KG1 (cell line): ENCODE data around the gene ENDOU.
A peak's percentile ranks its signal among the peaks of the same experiment; 100 is the strongest.

Experiments
- DNase-seq: peaks from one replicate; lab custom pipeline; 2025; lab: John Stamatoyannopoulos, UW

ENDOU gene, protein sequence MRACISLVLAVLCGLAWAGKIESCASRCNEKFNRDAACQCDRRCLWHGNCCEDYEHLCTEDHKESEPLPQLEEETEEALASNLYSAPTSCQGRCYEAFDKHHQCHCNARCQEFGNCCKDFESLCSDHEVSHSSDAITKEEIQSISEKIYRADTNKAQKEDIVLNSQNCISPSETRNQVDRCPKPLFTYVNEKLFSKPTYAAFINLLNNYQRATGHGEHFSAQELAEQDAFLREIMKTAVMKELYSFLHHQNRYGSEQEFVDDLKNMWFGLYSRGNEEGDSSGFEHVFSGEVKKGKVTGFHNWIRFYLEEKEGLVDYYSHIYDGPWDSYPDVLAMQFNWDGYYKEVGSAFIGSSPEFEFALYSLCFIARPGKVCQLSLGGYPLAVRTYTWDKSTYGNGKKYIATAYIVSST

DNA sequence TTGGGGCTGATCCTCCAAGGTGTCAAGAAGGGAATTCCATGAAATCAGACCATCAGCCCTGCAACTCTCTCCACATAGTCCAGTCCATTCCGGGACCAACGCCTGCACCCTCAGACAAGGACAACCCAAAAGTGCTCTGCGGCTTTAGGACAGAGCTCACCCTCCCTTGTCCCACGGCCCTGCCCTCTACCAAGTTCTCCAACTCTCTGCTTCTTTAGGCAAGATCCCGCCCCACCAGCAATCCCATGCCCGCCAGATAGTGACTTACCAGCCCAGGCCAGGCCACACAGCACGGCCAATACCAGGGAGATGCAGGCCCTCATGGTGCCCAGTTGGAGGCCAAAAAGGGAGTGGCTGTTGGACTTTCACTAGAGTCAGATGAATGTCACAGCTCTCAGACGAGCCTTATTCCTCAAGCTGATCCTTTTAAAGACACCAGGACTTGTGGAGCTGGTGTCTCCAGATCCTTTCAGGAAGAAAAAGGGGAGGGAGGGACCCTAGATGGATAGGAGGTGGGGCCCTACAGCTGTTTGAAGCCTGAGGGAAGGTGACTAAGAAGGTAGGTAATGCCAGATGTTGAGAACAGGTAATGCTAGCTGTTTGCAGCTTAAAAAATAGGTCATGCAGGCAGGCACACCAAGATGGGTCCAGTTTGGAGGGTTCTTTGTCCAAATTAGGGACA lies at the start of gene ENDOU:
Gene ENDOU, minus strand, starts transcription at position 400 of the 682 bp plus-strand sequence. Its CDS starts 77 bp downstream, at position 323.
- no peak for DNase-seq

DNA sequence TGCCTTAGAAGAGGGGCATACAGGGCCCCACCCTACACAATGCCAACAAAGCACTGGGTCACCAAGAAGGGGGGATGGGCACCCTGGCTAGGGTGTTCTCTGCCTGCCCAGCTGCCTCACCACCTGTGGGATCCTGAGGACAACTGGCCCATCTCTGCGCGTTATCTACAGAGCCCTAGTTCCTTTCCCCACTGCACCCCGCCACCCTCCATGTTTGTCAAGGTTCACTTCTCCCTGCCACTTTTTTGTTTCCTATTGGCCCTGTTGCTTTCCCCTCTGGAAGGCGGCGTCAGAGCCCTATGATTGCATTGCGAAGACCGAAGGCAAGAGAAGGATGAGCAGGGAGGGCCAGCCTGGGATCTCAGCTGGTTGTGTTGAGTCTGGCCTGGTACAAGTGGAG lies 49.4 kb upstream of the ENDOU start:
- DNase-seq: no peak

DNA sequence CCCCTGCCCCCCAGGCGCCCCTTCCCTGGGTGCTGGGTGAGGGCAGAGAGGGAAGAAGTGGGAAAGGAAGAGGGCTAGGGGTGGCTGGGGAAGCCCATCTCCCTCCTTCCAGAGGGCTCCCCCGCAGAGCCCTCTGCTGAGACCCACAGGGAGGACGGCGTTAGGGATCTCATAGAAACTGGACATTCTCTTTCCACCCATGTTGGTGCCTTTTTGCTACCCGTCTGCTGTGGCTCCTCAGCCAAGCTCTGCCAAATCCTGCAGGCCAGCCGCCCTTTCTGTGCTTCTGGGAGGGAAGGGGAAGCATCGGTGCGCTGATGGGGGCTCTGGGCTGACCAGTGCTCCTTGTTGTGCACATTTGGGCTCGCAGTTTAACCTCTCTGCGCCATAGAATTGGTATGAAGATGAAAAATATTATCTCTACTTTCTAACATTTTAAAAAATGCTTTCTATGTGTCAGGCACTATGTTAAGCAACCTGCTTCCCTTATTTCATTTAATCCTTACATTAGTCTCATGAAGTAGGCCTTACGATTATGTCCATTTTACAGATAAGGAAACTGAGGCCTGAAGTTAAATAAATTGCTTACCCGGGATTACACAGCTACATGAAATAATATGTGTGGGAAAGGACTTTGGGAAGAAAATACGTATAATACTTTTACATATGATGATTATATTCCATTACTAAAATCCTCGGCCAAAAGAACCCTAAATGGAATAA lies 48.7 kb upstream of the ENDOU start:
- DNase-seq: no peak

DNA sequence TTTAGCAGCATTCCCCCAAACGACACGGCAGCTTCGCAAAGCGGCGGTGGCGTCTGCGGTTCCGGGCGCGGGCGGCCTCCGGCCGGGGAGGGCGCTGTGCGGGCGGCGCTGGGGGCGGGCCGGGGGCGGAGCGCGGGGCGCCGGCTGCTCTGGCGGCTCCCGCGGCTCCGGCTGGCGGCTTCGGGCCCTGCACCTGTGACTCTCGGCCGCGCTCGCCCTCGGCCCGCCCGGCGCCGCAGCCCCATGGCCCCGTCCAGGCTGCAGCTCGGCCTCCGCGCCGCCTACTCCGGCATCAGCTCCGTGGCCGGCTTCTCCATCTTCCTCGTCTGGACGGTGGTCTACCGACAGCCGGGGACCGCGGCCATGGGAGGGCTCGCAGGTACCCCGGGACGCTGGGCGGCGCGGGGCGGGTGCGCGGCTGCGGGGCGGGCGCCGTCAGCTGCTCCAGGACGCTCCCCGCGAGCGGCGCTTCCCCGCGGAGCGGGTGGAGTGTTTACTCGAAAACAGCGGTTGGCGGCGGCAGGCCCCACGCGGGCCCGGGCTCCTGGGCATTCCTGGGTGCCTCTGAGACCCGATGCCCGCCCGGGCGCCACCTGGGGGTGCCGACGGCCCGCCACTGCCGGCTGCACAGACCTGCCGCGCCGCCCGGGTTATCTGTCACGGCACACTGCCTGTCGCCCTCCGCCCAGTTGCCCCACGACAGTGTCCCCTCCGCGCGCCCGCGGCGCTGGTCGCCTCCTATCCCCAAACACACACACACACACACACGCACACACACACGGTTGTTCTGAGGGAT lies 48.0 kb upstream of the ENDOU start, which contains the start of gene SLC48A1:
Gene SLC48A1, plus strand, starts transcription at position 177 of the 796 bp plus-strand sequence. Its CDS starts 67 bp downstream, at position 244.
- peak; percentile 46 for DNase-seq

DNA sequence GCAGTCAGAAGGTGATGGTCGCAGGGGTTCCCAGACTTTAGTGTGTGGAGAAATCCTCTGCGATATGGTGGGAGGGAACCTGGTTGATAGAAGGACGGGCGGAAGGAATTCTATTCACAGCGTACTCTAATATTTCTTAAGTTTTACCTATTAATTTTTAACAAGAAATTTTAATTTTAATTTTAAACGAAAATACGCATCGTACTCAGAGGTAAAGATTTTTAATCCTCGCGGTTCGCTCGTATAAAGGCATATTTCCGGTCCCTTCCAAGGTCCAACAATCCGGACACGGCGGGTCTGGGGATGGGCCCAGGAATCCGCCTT lies 47.4 kb upstream of the ENDOU start:
- DNase-seq: no peak

DNA sequence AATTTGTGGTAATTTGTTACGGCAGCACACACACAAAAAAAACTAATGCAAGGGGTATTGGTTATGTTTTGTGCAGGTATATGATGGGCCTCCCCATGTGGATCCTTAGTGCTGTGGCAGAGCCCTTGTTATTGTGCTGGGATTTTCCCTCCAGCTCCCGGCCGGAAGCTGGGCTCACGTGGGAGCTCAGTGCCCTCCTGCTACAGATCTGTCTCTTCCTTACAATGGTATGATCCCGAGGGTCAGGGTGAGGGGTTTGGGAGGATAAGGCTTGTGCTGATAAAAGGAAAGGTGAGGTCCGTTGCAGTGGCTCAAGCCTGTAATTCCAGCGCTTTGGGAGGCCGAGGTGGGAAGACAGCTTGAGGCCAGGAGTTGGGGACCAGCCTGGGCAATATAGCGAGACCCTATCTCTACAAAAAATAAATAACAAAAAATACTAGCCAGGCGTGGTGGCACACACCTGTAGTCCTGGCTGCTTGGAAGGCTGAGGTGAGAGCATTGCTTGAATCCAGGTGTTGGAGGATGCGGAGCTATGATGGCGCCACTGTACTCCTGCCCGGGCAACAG lies 46.9 kb upstream of the ENDOU start:
- DNase-seq: no peak

DNA sequence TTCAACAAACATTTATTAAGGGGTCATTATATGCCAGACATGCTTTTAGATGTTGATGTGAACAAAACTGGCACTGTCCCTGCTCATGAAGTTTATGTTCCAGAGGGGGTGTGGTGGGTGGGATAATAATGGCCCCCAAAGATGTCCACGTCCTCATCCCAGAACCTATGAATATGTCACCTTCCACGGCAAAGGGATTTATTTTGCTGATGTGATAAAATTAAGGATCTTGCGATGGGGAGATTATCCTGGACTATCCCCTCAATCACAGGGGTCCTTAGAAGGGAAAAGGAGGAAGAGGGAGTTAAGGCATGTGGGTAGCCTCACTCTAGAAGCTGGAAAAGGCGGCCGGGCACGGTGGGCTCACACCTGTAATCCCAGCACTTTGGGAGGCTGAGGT lies 46.0 kb upstream of the ENDOU start:
- DNase-seq: no peak

DNA sequence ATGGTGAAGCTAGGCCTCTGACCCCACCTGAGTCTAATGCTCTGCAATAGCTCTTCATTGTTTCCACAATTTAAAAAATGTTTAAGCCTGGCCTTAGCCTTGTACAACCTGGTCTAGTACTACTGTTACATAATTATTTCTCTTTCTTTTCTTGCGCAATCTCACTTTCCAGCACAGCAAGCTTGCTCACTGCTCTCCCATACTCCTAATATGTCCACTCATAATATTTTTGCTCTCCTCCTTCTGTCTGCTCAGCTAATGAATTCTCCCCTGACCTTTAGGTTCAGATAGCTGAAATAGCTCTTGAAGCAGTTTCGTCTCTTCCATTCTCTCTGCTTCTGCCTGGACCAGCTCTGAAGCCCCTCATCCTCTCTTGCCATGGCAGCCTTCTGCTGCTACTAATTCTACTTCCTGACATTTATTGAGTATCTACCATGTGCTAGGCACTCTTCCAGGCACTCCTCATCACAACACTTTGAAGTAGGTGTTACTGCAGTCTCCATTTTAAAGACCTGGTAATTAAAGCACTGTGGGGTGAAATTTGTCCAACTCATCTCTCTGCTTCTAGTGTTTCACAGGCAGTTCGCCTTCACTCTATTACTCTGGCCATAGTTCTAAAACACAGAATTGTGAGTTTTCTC lies 44.9 kb upstream of the ENDOU start:
- no peak for DNase-seq

DNA sequence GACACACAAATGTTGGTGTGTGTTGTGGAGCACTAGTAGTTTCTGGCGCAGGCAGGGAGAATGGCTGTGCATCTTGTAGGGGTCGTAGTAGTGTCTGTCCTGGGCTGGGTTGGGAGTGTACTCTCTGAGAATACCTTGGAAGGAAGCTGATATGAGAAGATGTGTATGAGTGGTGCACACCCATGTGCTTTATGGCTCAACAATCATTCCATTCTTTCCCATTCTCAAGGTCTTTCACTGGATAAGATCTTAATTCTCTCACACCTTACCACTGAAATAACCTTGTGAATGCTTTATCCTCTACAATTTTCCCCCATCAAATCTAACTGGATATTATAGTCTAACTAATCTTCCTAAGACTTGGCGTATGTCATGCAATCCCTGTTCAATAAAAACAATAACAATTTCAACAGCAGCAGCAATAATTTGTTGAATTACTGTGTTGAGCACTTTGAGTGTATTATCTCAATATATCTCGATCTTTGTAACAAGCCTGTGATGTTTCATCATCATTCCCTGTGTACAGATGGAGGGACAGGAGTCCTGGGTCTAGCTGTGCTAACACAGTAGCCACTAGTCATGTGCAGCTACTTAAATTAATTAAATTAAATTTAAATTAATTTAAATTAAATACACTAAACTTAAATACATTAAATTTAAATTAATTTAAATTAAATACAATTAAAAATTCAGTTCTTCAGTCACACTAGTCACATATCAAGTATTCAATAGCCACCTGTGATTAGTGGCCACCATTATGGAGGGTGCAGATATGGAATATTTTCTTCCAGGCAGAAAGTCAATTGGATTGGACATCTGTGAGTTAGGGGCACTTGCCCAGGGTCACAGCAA lies 44.2 kb upstream of the ENDOU start:
- no peak for DNase-seq

DNA sequence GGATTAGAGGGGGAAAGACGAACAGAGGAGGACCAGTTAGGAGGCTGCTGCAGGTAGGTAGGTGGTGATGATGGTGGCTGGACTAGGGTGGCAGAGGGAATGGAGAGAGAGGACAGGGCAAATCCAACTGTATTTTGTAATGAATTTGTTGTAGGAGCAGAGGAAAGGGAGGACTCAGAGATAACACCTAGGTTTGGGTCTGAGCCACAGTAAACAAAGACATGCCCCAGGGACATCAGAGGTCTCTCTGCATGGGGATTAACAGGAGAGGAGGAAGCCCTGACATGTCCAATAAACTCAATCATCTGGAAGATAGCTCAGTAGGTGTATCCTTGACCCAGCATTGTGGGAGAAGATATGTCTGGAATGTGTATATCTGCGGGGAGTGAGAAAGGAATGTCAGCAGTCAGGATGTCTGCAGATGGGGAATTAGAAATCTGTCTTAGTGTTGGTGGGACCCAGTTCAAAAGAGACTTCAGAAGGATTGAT lies 43.1 kb upstream of the ENDOU start:
- DNase-seq: no peak

DNA sequence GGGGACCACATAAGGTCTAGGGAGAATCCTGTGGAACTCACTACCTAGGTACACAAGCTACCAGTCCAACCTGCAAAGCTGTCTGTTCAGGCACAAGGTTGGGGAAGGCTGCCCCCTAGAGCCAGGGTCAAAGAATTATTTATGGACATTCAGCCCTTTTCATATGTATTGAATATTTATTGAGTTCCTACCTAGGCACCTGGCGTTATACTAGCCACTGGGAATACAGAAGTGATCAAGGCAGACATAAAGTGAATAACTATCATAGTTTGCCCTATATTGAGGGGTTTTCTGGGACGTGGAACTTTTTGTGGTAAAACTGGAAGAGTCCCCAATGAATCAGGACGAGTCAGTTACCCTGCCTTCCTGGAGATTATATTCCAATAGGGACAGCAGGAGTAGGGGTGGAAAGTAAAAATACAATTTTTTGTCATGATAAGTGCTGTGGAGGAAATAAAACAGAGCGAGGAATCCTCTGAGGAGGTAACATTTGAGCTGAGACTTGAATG lies 42.0 kb upstream of the ENDOU start:
- peak; percentile 45 for DNase-seq

DNA sequence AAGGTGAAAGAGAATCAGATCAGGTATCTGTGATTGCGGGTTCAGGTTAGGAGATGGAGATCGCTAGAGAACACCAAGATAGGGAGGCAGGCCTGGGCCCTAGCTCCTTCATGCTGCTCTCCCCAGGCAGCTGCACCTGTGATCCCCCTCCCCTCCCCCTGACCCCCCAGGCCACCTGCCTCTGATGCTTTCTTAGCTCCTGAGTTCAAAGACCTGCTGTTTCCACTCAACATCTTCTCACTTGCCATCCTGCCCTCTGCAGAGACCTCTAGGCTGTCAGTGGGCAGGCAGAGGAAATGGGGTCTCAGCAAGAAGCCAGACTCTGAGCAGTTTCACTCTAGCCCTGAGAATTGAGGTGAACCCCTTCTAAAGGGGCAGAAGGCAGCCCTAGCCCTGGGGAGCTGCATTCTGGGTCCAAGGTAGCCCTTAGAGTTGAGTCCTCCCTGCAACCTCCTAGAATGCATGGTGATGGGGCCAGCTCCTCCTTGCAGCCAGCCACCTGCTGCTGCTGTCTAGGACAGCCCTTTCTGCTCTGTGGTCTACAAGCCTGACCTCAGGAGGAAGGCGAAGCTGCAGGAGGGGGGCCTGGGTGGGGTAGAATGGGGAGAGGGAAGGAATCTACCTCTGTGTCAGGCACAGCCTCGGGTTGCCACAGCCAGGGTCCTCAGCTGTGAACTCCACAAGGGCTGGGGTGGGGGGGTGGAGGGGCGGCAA lies 41.4 kb upstream of the ENDOU start:
- no peak for DNase-seq

DNA sequence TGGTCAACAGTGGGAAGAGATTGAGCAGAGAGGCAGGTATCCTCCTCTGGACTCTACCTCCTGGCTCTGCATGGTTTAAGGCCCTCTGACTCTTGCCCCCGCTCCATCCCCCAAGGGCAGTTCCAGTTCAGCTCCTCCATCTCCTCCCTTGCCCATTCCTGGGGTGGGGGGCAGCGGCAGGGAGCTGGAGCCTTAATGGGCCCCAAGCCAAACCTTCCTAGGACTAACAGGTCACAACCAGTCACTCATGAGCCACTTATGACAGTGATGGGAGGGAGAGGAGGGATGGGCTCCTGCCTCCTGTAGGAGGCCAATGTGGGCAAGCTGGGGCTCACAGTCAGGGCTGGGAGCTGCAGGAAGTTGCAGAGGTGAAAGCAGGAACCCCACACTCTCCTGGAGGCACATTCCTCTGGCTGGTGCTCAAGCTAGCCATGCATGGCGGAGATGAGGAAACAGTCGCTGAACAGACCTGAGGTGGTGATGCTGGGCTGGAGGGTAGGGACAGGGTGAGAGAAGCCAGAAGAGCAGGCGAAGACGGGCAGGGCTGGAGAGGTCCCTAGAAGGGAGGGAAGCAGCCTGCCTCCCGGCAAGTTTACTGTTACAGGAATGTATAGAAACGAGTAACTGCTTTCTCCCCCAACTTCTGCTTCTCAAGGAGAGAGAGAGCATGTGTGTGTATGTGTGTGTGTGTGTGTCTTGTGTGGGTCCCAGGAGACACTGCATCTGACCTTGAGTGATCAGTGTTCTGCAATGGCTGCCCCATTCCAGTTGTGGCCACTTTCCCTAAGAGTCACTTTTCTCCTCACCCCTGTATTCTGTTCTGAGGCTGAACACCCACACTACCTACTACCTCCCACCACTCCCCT lies 38.4 kb upstream of the ENDOU start:
- no peak for DNase-seq

DNA sequence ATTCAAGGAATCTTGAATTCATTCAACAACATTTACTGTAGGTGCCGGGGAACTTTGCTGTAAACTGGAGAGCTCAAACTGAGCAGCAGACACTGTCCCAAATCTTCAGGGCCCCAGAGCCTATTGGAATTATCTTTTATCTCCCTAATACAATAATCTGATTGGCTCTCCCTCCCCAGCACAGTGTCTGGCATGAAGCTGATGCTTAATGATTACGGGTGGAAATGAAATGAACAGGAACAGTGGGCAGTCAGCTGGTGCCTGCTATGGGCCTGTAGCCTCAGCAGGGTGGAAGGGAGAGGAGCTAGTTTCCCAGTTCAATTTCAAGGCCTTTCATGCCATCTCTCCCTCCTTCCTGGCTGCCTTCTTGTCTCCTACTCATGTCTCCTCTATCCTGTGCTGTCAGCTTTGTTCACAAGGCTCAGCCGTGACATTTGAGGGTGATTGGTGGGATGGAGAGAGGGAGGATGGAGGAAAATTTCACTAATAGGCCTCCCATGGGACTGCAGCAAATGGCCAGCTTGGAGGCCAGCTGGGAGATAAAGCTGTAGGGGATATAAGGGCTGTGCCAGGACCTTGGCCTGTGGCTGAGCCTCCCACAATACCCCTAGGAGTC lies 37.7 kb upstream of the ENDOU start:
- no peak for DNase-seq

DNA sequence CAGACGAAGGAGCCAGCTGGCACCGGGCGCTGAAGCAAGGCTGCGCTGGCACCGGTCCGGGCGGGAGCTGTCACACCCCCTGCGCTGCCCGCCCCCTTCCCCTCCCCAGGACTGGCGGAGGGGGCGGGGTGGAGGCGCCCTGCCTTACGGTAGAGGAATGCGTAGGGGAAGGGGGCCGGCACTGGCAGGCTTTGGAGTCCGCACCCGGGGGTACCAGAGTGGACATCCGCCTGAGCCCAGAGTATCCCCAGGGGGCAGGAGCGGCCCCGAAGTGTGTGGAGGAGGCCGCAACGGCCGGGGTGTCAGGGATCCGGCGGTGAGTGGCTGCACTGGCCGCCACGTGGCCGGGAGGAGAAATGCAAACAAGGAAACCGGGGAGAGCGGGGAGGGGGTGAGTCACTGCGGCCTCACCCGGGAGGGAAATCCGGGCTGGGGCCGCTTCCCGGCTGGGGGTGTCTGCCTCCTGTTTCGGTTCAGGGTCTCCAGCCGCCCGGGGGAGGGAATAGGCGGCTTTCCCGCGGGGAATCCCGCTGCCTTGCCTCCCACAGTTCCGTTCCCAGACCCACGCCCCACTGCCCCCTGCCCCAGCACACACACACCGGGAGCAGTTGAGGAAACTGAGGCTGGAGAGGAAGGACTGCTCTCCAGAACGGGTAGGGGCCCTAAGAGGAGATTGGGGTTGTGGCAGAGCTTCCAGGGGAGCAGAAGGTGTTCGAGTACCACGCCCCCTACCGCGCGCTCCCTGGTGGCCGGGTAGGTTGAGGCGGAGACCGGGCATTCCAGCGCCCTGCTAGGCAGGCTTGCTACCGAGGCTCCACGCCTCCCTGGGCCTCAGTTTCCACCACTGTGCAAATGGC lies 33.8 kb upstream of the ENDOU start, which contains the start of gene RAPGEF3:
Gene RAPGEF3, minus strand, starts transcription at position 47 of the 857 bp plus-strand sequence. CDS start 324 bp downstream, outside the sequence.
- DNase-seq: peak; percentile 63

DNA sequence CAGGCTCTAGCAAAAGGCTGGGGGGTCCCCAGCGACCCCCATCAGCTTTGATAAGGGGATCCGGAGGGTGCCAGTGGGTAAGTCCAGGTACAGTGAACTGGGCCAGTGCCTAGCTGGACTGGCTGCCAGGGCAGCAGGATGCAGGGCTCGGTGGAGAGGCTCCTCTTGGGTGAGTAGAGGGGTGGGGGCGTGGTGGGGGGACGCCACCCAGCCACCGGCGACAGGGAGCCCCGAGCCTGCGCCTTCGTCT lies 33.2 kb upstream of the ENDOU start:
- DNase-seq: no peak
